SK-N-SH (cell line): ENCODE data around the gene ABCB1. TPM values are rescaled to one million over a fixed set of nuclear protein-coding genes. Genes with fewer than 3 reads are reported as not detected.

ENCODE experiments used
- CTCF ChIA-PET: fragments of 300-600, 350-600 bp; formaldehyde crosslinking; extraction: SDS; loops from one replicate; lab custom pipeline; 2021; lab: Yijun Ruan, JAX
- POLR2A ChIA-PET: fragments of 350-600 bp; sonication (Branson Sonifier 250); formaldehyde crosslinking; extraction: SDS; loops from one replicate; lab custom pipeline; 2020; ENCODE audit warnings: antibody characterized with exemption, inconsistent platforms; lab: Yijun Ruan, JAX
- DNase-seq: peaks from one replicate; pipeline ENCODE4 v3.0.0; 2012
- H2AFZ ChIP-seq: fragments of 200-600 bp; sonication (generic); 2 replicates; pipeline ENCODE4 v1.8.1; 2016; ENCODE audit warnings: antibody characterized with exemption, mild to moderate bottlenecking, low read depth
- H3F3A ChIP-seq: fragments of 200-600 bp; sonication (generic); replicated peaks from 2 replicates; pipeline ENCODE3; 2016; ENCODE audit warnings: antibody characterized with exemption, mild to moderate bottlenecking; ENCODE audit not compliant: insufficient read depth
- H3K27ac ChIP-seq, 2 experiments: fragments of 200-500 bp in 1 of 2; fragments of 200-600 bp in 1 of 2; sonication (Bioruptor generic) in 1 of 2; sonication (generic), shearing (Covaris generic) in 1 of 2; 2 replicates each; pipeline versions ENCODE4 v1.5.1 to v1.6.1; 2014 to 2016; ENCODE audit warnings: low read depth in 2 of 2, inconsistent platforms in 1 of 2, low read length in 1 of 2, mild to moderate bottlenecking in 1 of 2, mixed read lengths in 1 of 2
- H3K27me3 ChIP-seq: fragments of 200-600 bp; sonication (generic), shearing (Covaris generic); 2 replicates; pipeline ENCODE4 v1.6.1; 2016; ENCODE audit warnings: mixed run types; ENCODE audit not compliant: insufficient read depth
- H3K36me3 ChIP-seq, 2 experiments: fragments of 200-500 bp in 1 of 2; fragments of 200-600 bp in 1 of 2; sonication (Bioruptor generic) in 1 of 2; sonication (generic) in 1 of 2; replicated peaks in 1 of 2; 2 replicates each; pipeline versions ENCODE3 to v1.5.1; 2014 to 2016; ENCODE audit warnings: low read length in 1 of 2, mild to moderate bottlenecking in 1 of 2; ENCODE audit not compliant: insufficient read depth in 2 of 2, control insufficient read depth in 1 of 2
- H3K4me1 ChIP-seq, 2 experiments: fragments of 200-500 bp in 1 of 2; fragments of 200-600 bp in 1 of 2; sonication (Bioruptor generic) in 1 of 2; sonication (generic), shearing (Covaris generic) in 1 of 2; 2 replicates each; pipeline versions ENCODE4 v1.5.1 to v1.6.1; 2014 to 2016; ENCODE audit warnings: low read depth in 1 of 2, low read length in 1 of 2, mixed run types in 1 of 2; ENCODE audit not compliant: insufficient read depth in 2 of 2, control insufficient read depth in 1 of 2
- H3K4me2 ChIP-seq: fragments of 200-600 bp; sonication (generic), shearing (Covaris generic); 2 replicates; pipeline ENCODE4 v1.6.1; 2017; ENCODE audit warnings: mixed run types
- H3K4me3 ChIP-seq, 2 experiments: fragments of 200-500 bp in 1 of 2; fragments of 200-600 bp in 1 of 2; sonication (Bioruptor generic) in 1 of 2; sonication (generic), shearing (Covaris generic) in 1 of 2; 2 replicates each; pipeline versions ENCODE4 v1.5.1 to v1.8.1; 2014 to 2016; ENCODE audit warnings: low read depth in 2 of 2, inconsistent platforms in 1 of 2, low read length in 1 of 2, mild to moderate bottlenecking in 1 of 2, mixed read lengths in 1 of 2, moderate library complexity in 1 of 2
- H3K79me2 ChIP-seq: fragments of 200-600 bp; sonication (generic); 2 replicates; pipeline ENCODE4 v1.8.1; 2017; ENCODE audit warnings: mild to moderate bottlenecking; ENCODE audit not compliant: insufficient read depth
- H3K9ac ChIP-seq: fragments of 200-600 bp; sonication (generic); 2 replicates; pipeline ENCODE4 v1.6.1; 2017; ENCODE audit warnings: mixed run types
- H3K9me2 ChIP-seq: fragments of 200-600 bp; sonication (generic); 2 replicates; pipeline ENCODE4 v1.6.1; 2017; ENCODE audit warnings: mixed run types
- H3K9me3 ChIP-seq: fragments of 200-600 bp; sonication (generic); 2 replicates; pipeline ENCODE4 v1.6.1; 2017; ENCODE audit warnings: mixed run types, mild to moderate bottlenecking, moderate library complexity
- H4K20me1 ChIP-seq: fragments of 200-600 bp; sonication (generic); 2 replicates; pipeline ENCODE4 v1.6.1; 2017; ENCODE audit warnings: mild to moderate bottlenecking, mixed run types; ENCODE audit not compliant: insufficient read depth
- EP300 ChIP-seq, 2 experiments: IDR thresholded peaks; 2 replicates each; pipeline versions ENCODE4 v1.4.0 to v1.6.1; 2012; ENCODE audit warnings: borderline replicate concordance in 1 of 2, low read depth in 1 of 2, low read length in 1 of 2
- EZH2phosphoT487 ChIP-seq: fragments of 200-600 bp; sonication (generic); IDR thresholded peaks from 2 replicates; pipeline ENCODE4 v1.6.1; 2017; ENCODE audit warnings: low read depth, mixed run types, mild to moderate bottlenecking, antibody characterized with exemption, moderate library complexity, borderline replicate concordance
- FOSL2 ChIP-seq: IDR thresholded peaks from 2 replicates; pipeline ENCODE4 v1.4.0; 2012; ENCODE audit warnings: low read depth, mild to moderate bottlenecking, moderate library complexity, borderline replicate concordance
- FOXM1 ChIP-seq: IDR thresholded peaks from 2 replicates; pipeline ENCODE4 v1.4.0; 2012; ENCODE audit warnings: low read depth, mild to moderate bottlenecking
- GABPA ChIP-seq: IDR thresholded peaks from 2 replicates; pipeline ENCODE4 v1.4.0; 2012; ENCODE audit warnings: low read depth, mild to moderate bottlenecking
- GATA2 ChIP-seq: sonication (generic); formaldehyde crosslinking; IDR thresholded peaks from 2 replicates; pipeline ENCODE4 v1.5.0; 2020; ENCODE audit warnings: mild to moderate bottlenecking, missing genetic modification reagents
- JUND ChIP-seq: IDR thresholded peaks from 2 replicates; pipeline ENCODE4 v1.4.0; 2012
- MEF2A ChIP-seq: IDR thresholded peaks from 2 replicates; pipeline ENCODE4 v1.4.0; 2012; ENCODE audit warnings: low read depth, borderline replicate concordance
- PBX3 ChIP-seq: IDR thresholded peaks from 2 replicates; pipeline ENCODE4; 2012
- POLR2AphosphoS5 ChIP-seq: IDR thresholded peaks from 2 replicates; pipeline ENCODE4 v1.6.1; 2012; ENCODE audit warnings: low read depth, low read length
- RAD21 ChIP-seq: IDR thresholded peaks from 2 replicates; pipeline ENCODE4 v1.6.1; 2012; ENCODE audit warnings: mild to moderate bottlenecking, low read length
- RCOR1 ChIP-seq: fragments of 150-350 bp; IDR thresholded peaks from 2 replicates; pipeline ENCODE4 v1.6.1; 2017; ENCODE audit warnings: antibody characterized with exemption, low read length
- TAF1 ChIP-seq: IDR thresholded peaks from 2 replicates; pipeline ENCODE4 v1.6.1; 2012; ENCODE audit warnings: low read depth, mild to moderate bottlenecking, low read length, moderate library complexity, borderline replicate concordance
- TEAD4 ChIP-seq: IDR thresholded peaks from 2 replicates; pipeline ENCODE4 v1.4.0; 2012; ENCODE audit warnings: mild to moderate bottlenecking, borderline replicate concordance; ENCODE audit not compliant: insufficient read depth
- USF2 ChIP-seq: fragments of 150-350 bp; IDR thresholded peaks from 2 replicates; pipeline ENCODE4 v1.6.1; 2017; ENCODE audit warnings: antibody characterized with exemption, low read length, low read depth, borderline replicate concordance
- YY1 ChIP-seq: IDR thresholded peaks from 2 replicates; pipeline ENCODE4 v1.4.0; 2012; ENCODE audit warnings: low read depth, mild to moderate bottlenecking
- ZBTB33 ChIP-seq: IDR thresholded peaks from 2 replicates; pipeline ENCODE4 v1.4.0; 2012; ENCODE audit warnings: low read depth, borderline replicate concordance
- WGBS: methylation state at CpG from one replicate; pipeline ENCODE4 v1.1.6; 2017; ENCODE audit warnings: low lambda C conversion rate; 5-methylcytosine and 5-hydroxymethylcytosine counted together
- polyA plus RNA-seq, 3 experiments: library from polyadenylated mRNA; depleted of rRNA; stranded (reverse); fragments of >200 nt; gene quantifications; 2 replicates each; pipeline ENCODE4 v1.2.3, GENCODE V29; 2012

Gene ABCB1
- polyA plus RNA-seq, 1 of the 3 experiments (the other 2 are of a cell fraction), result 2.0 TPM

- TF ChIP-seq GATA2 (CRISPR knock-in tag), result no peak
- TF ChIP-seq, all 33 proteins: peak for 0
- Histone ChIP-seq H3K36me3 (no peaks in the 10 kb centered on the region), H3K9ac (no peak overlapping the region), H3F3A (no peaks in the 10 kb centered on the region), H3K27me3 (no peaks in the 10 kb centered on the region), H3K79me2 (no peaks in the 10 kb centered on the region), H3K4me3 (no peak overlapping the region), H4K20me1 (no peaks in the 10 kb centered on the region), H3K27ac (no peak overlapping the region), H3K9me2 (no peaks in the 10 kb centered on the region), H2AFZ (no peak overlapping the region), H3K4me1 (no peaks in the 10 kb centered on the region), H3K9me3 (no peaks in the 10 kb centered on the region), H3K4me2 (no peak overlapping the region)
- ChIA-PET CTCF (no interaction called here), POLR2A (no interaction called here)
- 7% methylated on average over 1 of the region's 1 CpG for WGBS
- DNase-seq, result no peak
These were observed 30.5 kb downstream of the ABCB1 start for GRCh38 chr7:87570178-87570577.

GRCh38 chr7:87567052-87567451 lies 33.6 kb downstream of the ABCB1 start:
- Histone ChIP-seq H3K79me2 (no peaks in the 10 kb centered on the region), H3K4me3 (no peak overlapping the region), H3K36me3 (no peaks in the 10 kb centered on the region), H2AFZ (no peak overlapping the region), H3K9me3 (no peaks in the 10 kb centered on the region), H4K20me1 (no peaks in the 10 kb centered on the region), H3K4me2 (no peak overlapping the region), H3K9me2 (no peaks in the 10 kb centered on the region), H3K27me3 (no peaks in the 10 kb centered on the region), H3K27ac (no peak overlapping the region), H3K4me1 (no peaks in the 10 kb centered on the region; a peak in 1 of 4 replicates), H3F3A (no peaks in the 10 kb centered on the region), H3K9ac (no peak overlapping the region)
- ChIA-PET CTCF (interaction anchor here (0.7 to 3.1 kb wide), 2 partner anchors 61 to 160 kb away, joined by 3 to 10 read pairs; no protein-coding TSS in a partner anchor), POLR2A (no interaction called here)
- no peak for DNase-seq
- WGBS, result 40% methylated on average over 1 of the region's 1 CpG
- no peak for TF ChIP-seq GABPA
- no peak for TF ChIP-seq YY1
- no peak for TF ChIP-seq EP300 (IDR thresholded peaks at IDR 0.05; ENCODE audit: borderline replicate concordance in 1 of 2, low read depth in 1 of 2, low read length in 1 of 2)
- no peak for TF ChIP-seq TAF1
- no peak for TF ChIP-seq RAD21
- TF ChIP-seq FOXM1, result no peak
- TF ChIP-seq POLR2AphosphoS5, result no peak
- TF ChIP-seq JUND, result no peak
- no peak for TF ChIP-seq TEAD4
- no peak for TF ChIP-seq PBX3
- TF ChIP-seq EZH2phosphoT487, result no peak
- TF ChIP-seq FOSL2, result no peak
- TF ChIP-seq ZBTB33, result no peak
- TF ChIP-seq USF2, result no peak
- no peak for TF ChIP-seq RCOR1
- no peak for TF ChIP-seq MEF2A
